HEK293T (cell line): ENCODE measurements around the gene IGSF21.

Experiments used
- CTCF ChIA-PET: fragments of 350-600 bp; formaldehyde crosslinking; extraction: SDS; loops from one replicate; lab custom pipeline; 2021; ENCODE audit warnings: antibody characterized with exemption, inconsistent platforms; lab: Yijun Ruan, JAX
- POLR2A ChIA-PET: fragments of 350-600 bp; formaldehyde crosslinking; extraction: SDS; loops from one replicate; lab custom pipeline; 2020; ENCODE audit warnings: antibody characterized with exemption, inconsistent platforms; lab: Yijun Ruan, JAX
- DNase-seq: peaks from one replicate; pipeline ENCODE4 v3.0.0; 2012; ENCODE audit warnings: mixed read lengths; ENCODE audit errors: extremely low spot score
- ARNT ChIP-seq: fragments of 450-650 bp; IDR thresholded peaks from 2 replicates; pipeline ENCODE4 v1.6.1; 2017; ENCODE audit warnings: mild to moderate bottlenecking
- BHLHE40 ChIP-seq: fragments of 450-650 bp; IDR thresholded peaks from 2 replicates; pipeline ENCODE4 v1.6.1; 2016; ENCODE audit warnings: mild to moderate bottlenecking, moderate library complexity, borderline replicate concordance
- CTBP1 ChIP-seq: fragments of 450-650 bp; IDR thresholded peaks from 2 replicates; pipeline ENCODE4 v1.6.1; 2016; ENCODE audit warnings: borderline replicate concordance
- ELF4 ChIP-seq: fragments of 450-650 bp; IDR thresholded peaks from 2 replicates; pipeline ENCODE4 v1.6.1; 2017; ENCODE audit warnings: antibody characterized with exemption
- FOXA1 ChIP-seq: fragments of 450-650 bp; IDR thresholded peaks from 2 replicates; pipeline ENCODE4 v1.6.1; 2016; ENCODE audit warnings: mild to moderate bottlenecking
- FOXK2 ChIP-seq: fragments of 450-650 bp; IDR thresholded peaks from 2 replicates; pipeline ENCODE4 v1.6.1; 2016; ENCODE audit warnings: mild to moderate bottlenecking
- FOXM1 ChIP-seq: fragments of 450-650 bp; IDR thresholded peaks from 2 replicates; pipeline ENCODE4 v1.6.1; 2017; ENCODE audit warnings: mild to moderate bottlenecking, borderline replicate concordance
- HDGF ChIP-seq: fragments of 450-650 bp; IDR thresholded peaks from 2 replicates; pipeline ENCODE4 v1.6.1; 2017; ENCODE audit warnings: antibody characterized with exemption, borderline replicate concordance
- L3MBTL2 ChIP-seq: fragments of 450-650 bp; conservative IDR thresholded peaks from 2 replicates; pipeline ENCODE4 v1.6.1; 2016; ENCODE audit warnings: mild to moderate bottlenecking
- LEF1 ChIP-seq: fragments of 450-650 bp; IDR thresholded peaks from 2 replicates; pipeline ENCODE4 v1.6.1; 2017; ENCODE audit warnings: mild to moderate bottlenecking, borderline replicate concordance
- NFRKB ChIP-seq: fragments of 450-650 bp; IDR thresholded peaks from 2 replicates; pipeline ENCODE4 v1.6.1; 2016; ENCODE audit warnings: mild to moderate bottlenecking, moderate library complexity
- PKNOX1 ChIP-seq: fragments of 450-650 bp; IDR thresholded peaks from 2 replicates; pipeline ENCODE4 v1.6.1; 2016
- SP1 ChIP-seq: fragments of 450-650 bp; IDR thresholded peaks from 2 replicates; pipeline ENCODE4 v1.6.1; 2017
- SUZ12 ChIP-seq: fragments of 450-650 bp; IDR thresholded peaks from 2 replicates; pipeline ENCODE4 v1.6.1; 2016; ENCODE audit warnings: mild to moderate bottlenecking
- TARDBP ChIP-seq: fragments of 450-650 bp; IDR thresholded peaks from 2 replicates; pipeline ENCODE4 v1.6.1; 2016
- ZNF384 ChIP-seq: fragments of 450-650 bp; IDR thresholded peaks from 2 replicates; pipeline ENCODE4 v1.6.1; 2016

Gene IGSF21

GRCh38 chr1:18324246-18324645 is 216.6 kb downstream of the IGSF21 start:
- TF ChIP-seq FOXA1 = no peak
- TF ChIP-seq NFRKB = no peak
- no peak for TF ChIP-seq BHLHE40
- no peak for TF ChIP-seq SP1
- no peak for TF ChIP-seq FOXK2
- no peak for TF ChIP-seq SUZ12
- TF ChIP-seq ELF4 = no peak
- no peak for TF ChIP-seq FOXM1
- no peak for TF ChIP-seq PKNOX1
- no peak for TF ChIP-seq LEF1
- TF ChIP-seq TARDBP = no peak
- no peak for TF ChIP-seq HDGF
- TF ChIP-seq L3MBTL2 = no peak
- CTCF ChIA-PET = interaction anchor here (0.5 to 1.2 kb wide), 4 partner anchors 10 to 459 kb away, joined by 3 to 5 read pairs (median 3); no protein-coding TSS in a partner anchor
- POLR2A ChIA-PET = no interaction called here
- DNase-seq = no peak

- DNase-seq = no peak
- no peak for TF ChIP-seq TARDBP
- no peak for TF ChIP-seq PKNOX1
- no peak for TF ChIP-seq FOXK2
- TF ChIP-seq HDGF = no peak
- no peak for TF ChIP-seq NFRKB
- TF ChIP-seq LEF1 = no peak
- no peak for TF ChIP-seq SP1
- no peak for TF ChIP-seq FOXA1
- no peak for TF ChIP-seq L3MBTL2
- TF ChIP-seq FOXM1 = no peak
- TF ChIP-seq ARNT = no peak
- TF ChIP-seq ZNF384 = no peak
- POLR2A ChIA-PET = no interaction called here
- CTCF ChIA-PET = interaction anchor here (0.5 to 1.3 kb wide), 7 partner anchors 9 to 582 kb away, joined by 3 to 5 read pairs (median 3); no protein-coding TSS in a partner anchor
Measured at GRCh38 chr1:18325136-18325535, 217.5 kb downstream of the IGSF21 start.

DNA sequence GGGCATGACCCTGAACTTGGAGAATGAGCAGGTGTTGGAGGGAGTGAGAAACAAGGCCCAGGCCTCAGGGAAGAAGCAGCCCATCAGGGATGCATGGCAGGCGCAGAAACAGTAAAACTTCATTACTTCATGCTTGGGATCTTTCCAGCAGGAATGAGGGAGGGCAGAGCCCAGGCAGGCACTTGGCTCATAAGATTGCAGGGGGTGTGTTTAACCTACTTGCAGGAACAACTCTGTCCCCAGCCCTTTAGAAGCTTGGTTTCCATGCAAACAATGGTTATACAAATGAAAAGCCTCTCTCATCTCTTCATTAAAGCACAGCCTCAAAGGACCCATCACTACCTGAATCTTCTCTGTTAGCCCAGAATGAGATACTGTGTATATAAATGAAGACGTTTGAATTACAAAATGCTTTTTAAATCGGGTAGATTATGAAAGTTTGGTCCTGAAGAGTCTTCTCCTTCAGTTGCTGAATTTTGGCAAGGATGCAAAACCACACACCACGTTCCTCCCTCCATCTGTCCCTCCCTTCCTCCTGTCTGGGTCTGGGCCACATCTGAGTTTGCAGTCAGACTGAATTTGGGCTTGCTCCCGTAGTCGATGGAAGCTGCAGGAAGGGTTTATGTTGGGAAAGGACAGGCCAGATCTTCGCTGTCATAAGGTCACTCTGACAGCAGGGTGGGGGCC is 218.8 kb downstream of the IGSF21 start:
- ChIA-PET CTCF (interaction anchor here (1.3 kb wide), 1 partner anchor 256 kb away, joined by 3 read pairs; no protein-coding TSS in a partner anchor), POLR2A (no interaction called here)
- no peak for DNase-seq

DNA sequence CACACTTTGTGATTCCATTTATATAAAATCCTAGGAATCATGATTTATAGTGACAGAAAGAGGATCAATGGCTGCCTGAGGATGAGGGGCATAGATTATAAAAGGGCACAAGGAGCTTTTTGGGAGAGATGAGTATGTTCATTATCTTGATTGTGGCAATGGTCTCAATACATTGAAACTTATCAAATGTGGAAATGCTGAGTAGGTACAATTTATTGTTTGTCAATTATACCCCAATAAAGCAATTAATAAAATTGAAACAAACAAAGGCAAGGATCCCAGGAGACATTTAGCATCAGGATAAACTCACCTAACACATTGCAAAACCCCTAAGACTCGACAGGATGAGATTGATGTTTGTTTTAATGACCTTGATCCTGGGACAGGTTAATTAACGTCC is 220.1 kb downstream of the IGSF21 start:
- ChIA-PET CTCF (interaction anchor here (0.5 kb wide), 1 partner anchor 40 kb away, joined by 3 read pairs; no protein-coding TSS in a partner anchor), POLR2A (no interaction called here)
- DNase-seq = no peak
- TF ChIP-seq BHLHE40 = no peak

More for the DNA sequence above, 218.8 kb downstream of the IGSF21 start:
- TF ChIP-seq ELF4 = no peak
- no peak for TF ChIP-seq L3MBTL2
- no peak for TF ChIP-seq NFRKB
- TF ChIP-seq HDGF = no peak
- no peak for TF ChIP-seq LEF1
- no peak for TF ChIP-seq FOXM1
- no peak for TF ChIP-seq BHLHE40
- TF ChIP-seq FOXK2 = no peak
- no peak for TF ChIP-seq CTBP1
- TF ChIP-seq PKNOX1 = no peak
- no peak for TF ChIP-seq ZNF384
- TF ChIP-seq FOXA1 = no peak
- no peak for TF ChIP-seq ARNT
- no peak for TF ChIP-seq SP1
- no peak for TF ChIP-seq TARDBP
- TF ChIP-seq SUZ12 = no peak

- POLR2A ChIA-PET = no interaction called here
- CTCF ChIA-PET = no interaction called here
- DNase-seq = no peak
- TF ChIP-seq CTBP1 = no peak
- TF ChIP-seq SP1 = no peak
- no peak for TF ChIP-seq FOXA1
- no peak for TF ChIP-seq PKNOX1
Measured at GRCh38 chr1:18328803-18329202, 221.2 kb downstream of the IGSF21 start.
